OCI-LY7 (cell line): ENCODE results near the gene BCAS4. TPM values are rescaled to one million over a fixed set of nuclear protein-coding genes. Genes with fewer than 3 reads are reported as not detected.

Experiments used
- BruUV-seq: library from RNA; stranded (reverse); fragments of 400-500 nt; replicated peaks from 2 replicates; lab custom pipeline; 2021; lab: Mats Ljungman, UMichigan
- CTCF ChIA-PET: fragments of 300-600 bp; sonication (Branson Sonifier 250); formaldehyde crosslinking; loops from one replicate; lab custom pipeline; 2022; ENCODE audit warnings: antibody characterized with exemption; ENCODE audit not compliant: unreplicated experiment; lab: Charles Lee
- POLR2A ChIA-PET: fragments of 300-600 bp; sonication (Branson Sonifier 250); formaldehyde crosslinking; loops from one replicate; lab custom pipeline; 2022; ENCODE audit warnings: antibody characterized with exemption; lab: Charles Lee
- DNase-seq: peaks from one replicate; pipeline ENCODE4 v3.0.0-alpha.2; 2015; ENCODE audit warnings: low spot score
- H2AFZ ChIP-seq: fragments of 200-600 bp; sonication (generic), shearing (Covaris generic); 2 replicates; pipeline ENCODE4 v1.6.1; 2014; ENCODE audit warnings: mild to moderate bottlenecking, antibody characterized with exemption, low read length, moderate library complexity
- H3K27ac ChIP-seq: fragments of 200-600 bp; sonication (generic); 2 replicates; pipeline ENCODE4 v1.5.1; 2014; ENCODE audit warnings: mixed run types, low read depth, mild to moderate bottlenecking, moderate library complexity, low read length, inconsistent platforms; ENCODE audit not compliant: poor library complexity, severe bottlenecking
- H3K36me3 ChIP-seq: fragments of 200-600 bp; sonication (generic); 2 replicates; pipeline ENCODE4 v1.6.1; 2014; ENCODE audit warnings: mild to moderate bottlenecking, antibody characterized with exemption, low read length, moderate library complexity, mixed read lengths; ENCODE audit not compliant: insufficient read depth
- H3K4me1 ChIP-seq: fragments of 200-600 bp; sonication (generic); 2 replicates; pipeline ENCODE4 v1.5.1; 2014; ENCODE audit warnings: mild to moderate bottlenecking, low read length; ENCODE audit not compliant: insufficient read depth, poor library complexity, severe bottlenecking
- H3K4me2 ChIP-seq: fragments of 200-600 bp; sonication (generic); 2 replicates; pipeline ENCODE4 v1.6.1; 2014; ENCODE audit warnings: mild to moderate bottlenecking, low read length
- H3K4me3 ChIP-seq: fragments of 200-600 bp; sonication (generic); 2 replicates; pipeline ENCODE4 v1.5.1; 2014; ENCODE audit warnings: mild to moderate bottlenecking, low read depth, low read length; ENCODE audit not compliant: poor library complexity, severe bottlenecking
- H3K79me2 ChIP-seq: fragments of 200-600 bp; sonication (generic); 2 replicates; pipeline ENCODE4 v1.6.1; 2016; ENCODE audit warnings: low read depth, mild to moderate bottlenecking, low read length, moderate library complexity, mixed read lengths; ENCODE audit not compliant: insufficient read depth
- H3K9me2 ChIP-seq: fragments of 200-600 bp; sonication (generic); 2 replicates; pipeline ENCODE4 v1.6.1; 2016; ENCODE audit warnings: mild to moderate bottlenecking, low read length, mixed read lengths; ENCODE audit not compliant: insufficient read depth
- H3K9me3 ChIP-seq: fragments of 200-600 bp; sonication (generic); 2 replicates; pipeline ENCODE4 v1.6.1; 2014; ENCODE audit warnings: mild to moderate bottlenecking, mixed run types, low read length, mixed read lengths
- H4K20me1 ChIP-seq: fragments of 200-600 bp; sonication (generic); 2 replicates; pipeline ENCODE4 v1.6.1; 2014; ENCODE audit warnings: mild to moderate bottlenecking, antibody characterized with exemption, low read length, moderate library complexity, mixed read lengths; ENCODE audit not compliant: insufficient read depth
- EZH2phosphoT487 ChIP-seq: fragments of 200-600 bp; sonication (generic); IDR thresholded peaks from 2 replicates; pipeline ENCODE4 v1.6.1; 2018; ENCODE audit warnings: low read depth, borderline replicate concordance, mild to moderate bottlenecking, mixed run types, antibody characterized with exemption, low read length, moderate library complexity, mixed read lengths
- intact Hi-C: fragments of 100-400 bp; cut with micrococcal nuclease; formaldehyde crosslinking; loops from one replicate; pipeline ENCODE4 v1.10.0; 2022; ENCODE audit not compliant: unreplicated experiment
- total RNA-seq, 2 experiments: library from RNA; depleted of rRNA in 1 of 2; stranded (reverse); fragments of >200 nt in 1 of 2; shearing (Covaris generic) in 1 of 2; gene quantifications; 2 replicates each; pipeline ENCODE4 v1.2.3, GENCODE V29; 2014 to 2022
- TF ChIP-seq, protein P1 (sequence below): fragments of 200-600 bp; sonication (generic); conservative IDR thresholded peaks from 2 replicates; pipeline ENCODE4 v1.5.1; 2014; ENCODE audit warnings: mild to moderate bottlenecking, antibody characterized with exemption, low read length, moderate library complexity, mixed read lengths

BCAS4 gene
- total RNA-seq, 2 experiments from 2014 or later = 173 to 181 TPM

DNA sequence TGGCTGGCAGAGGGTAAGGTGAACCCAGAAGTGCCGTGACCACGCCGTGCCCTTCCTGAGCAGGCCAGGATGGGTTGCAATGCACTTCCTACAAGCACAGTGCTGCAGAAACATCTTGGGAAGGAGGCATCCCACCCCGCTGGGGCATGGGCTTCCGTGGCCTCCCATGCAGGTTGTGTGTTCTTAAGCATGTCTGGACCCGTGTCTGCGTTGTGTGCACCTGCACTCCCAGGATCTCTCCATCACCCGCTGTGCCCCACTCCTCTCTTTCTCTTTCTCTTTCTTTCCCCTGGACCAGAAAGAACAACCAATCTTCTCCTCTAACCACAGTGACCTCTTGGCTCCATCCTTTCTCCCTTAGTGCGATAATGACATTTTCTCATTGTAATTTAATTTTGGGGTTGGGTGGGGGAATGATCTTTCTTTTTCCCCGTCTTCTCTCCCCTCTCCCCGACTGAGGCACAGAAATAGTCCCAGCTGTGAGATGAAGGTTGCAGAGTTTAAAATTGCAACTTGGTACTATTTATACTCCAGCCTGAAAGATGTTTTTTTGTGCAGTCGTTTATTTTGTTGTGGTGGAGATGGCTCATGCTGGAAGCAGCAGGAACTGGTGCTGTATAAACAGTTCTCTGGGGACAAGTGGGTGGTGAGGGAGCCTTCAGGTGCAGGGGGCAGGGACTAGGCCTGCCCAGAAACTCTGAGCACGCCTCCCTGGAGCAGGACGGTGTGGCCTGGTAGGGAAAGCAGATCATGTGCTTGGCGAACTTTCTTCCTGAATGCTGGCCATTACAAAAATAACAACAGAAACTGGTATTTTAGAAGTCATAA, 20.5 kb downstream of the BCAS4 start:
- peaks cover 73% of the 10 kb centered on the region for H3K79me2 ChIP-seq
- no TSS peak for BruUV-seq
- H3K36me3 ChIP-seq = peaks cover 34% of the 10 kb centered on the region
- peak overlapping the region; percentile 97 for H3K27ac ChIP-seq
- no peak overlapping the region for H2AFZ ChIP-seq
- H3K4me3 ChIP-seq = peak overlapping the region; percentile 55
- H3K9me3 ChIP-seq = no peaks in the 10 kb centered on the region
- no peak for TF ChIP-seq EZH2phosphoT487
- TF ChIP-seq, protein P1, sequence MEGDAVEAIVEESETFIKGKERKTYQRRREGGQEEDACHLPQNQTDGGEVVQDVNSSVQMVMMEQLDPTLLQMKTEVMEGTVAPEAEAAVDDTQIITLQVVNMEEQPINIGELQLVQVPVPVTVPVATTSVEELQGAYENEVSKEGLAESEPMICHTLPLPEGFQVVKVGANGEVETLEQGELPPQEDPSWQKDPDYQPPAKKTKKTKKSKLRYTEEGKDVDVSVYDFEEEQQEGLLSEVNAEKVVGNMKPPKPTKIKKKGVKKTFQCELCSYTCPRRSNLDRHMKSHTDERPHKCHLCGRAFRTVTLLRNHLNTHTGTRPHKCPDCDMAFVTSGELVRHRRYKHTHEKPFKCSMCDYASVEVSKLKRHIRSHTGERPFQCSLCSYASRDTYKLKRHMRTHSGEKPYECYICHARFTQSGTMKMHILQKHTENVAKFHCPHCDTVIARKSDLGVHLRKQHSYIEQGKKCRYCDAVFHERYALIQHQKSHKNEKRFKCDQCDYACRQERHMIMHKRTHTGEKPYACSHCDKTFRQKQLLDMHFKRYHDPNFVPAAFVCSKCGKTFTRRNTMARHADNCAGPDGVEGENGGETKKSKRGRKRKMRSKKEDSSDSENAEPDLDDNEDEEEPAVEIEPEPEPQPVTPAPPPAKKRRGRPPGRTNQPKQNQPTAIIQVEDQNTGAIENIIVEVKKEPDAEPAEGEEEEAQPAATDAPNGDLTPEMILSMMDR = no peak
- H3K4me1 ChIP-seq = peaks cover 100% of the 10 kb centered on the region
- no peaks in the 10 kb centered on the region for H3K9me2 ChIP-seq
- no peaks in the 10 kb centered on the region for H4K20me1 ChIP-seq
- H3K4me2 ChIP-seq = peak overlapping the region; percentile 75
- DNase-seq = peak; percentile 92
- CTCF ChIA-PET = no interaction called here
- intact Hi-C loops = loop anchor here (1.0 kb wide), 1 partner anchor 15 kb away; no protein-coding TSS in a partner anchor
- POLR2A ChIA-PET = interaction anchor here (1.2 to 15.6 kb wide), 3 partner anchors 9 to 110 kb away, joined by 3 to 230 read pairs (median 4); partner anchors contain the start of gene BCAS4

DNA sequence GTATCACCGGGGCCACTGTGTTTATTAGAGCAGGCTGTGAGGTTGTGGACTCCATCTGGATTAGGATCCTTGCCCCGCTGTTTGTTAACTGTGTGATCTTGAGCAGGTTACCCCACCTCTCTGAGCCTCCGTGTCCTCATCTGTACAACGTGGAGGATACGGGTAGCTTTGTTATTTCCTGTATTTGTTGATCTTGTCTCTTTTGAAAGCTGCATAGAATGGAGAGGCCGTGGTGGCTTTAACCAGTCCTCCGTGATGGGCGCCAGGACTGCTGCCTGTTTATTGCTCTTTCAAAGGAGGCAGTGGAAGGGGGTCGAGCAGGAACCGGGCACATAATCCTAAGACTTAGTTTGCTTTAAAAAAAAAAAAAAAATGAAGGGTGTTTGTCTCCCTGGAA, 22.9 kb downstream of the BCAS4 start:
- peak; percentile 53 for DNase-seq
- POLR2A ChIA-PET = interaction anchor here (0.7 to 15.6 kb wide), 3 partner anchors 19 to 114 kb away, joined by 4 to 230 read pairs (median 6); partner anchors contain the start of genes ADNP and BCAS4
- H3K4me1 ChIP-seq = peaks cover 100% of the 10 kb centered on the region

More for the DNA sequence above, 22.9 kb downstream of the BCAS4 start:
- no peaks in the 10 kb centered on the region for H4K20me1 ChIP-seq
- peaks cover 58% of the 10 kb centered on the region for H3K36me3 ChIP-seq
- no peaks in the 10 kb centered on the region for H3K9me2 ChIP-seq
- peaks cover 73% of the 10 kb centered on the region for H3K79me2 ChIP-seq
- peak overlapping the region; percentile 66 for H3K4me2 ChIP-seq
- H3K27ac ChIP-seq = peak overlapping the region; percentile 97
- H3K9me3 ChIP-seq = no peaks in the 10 kb centered on the region
- TF ChIP-seq EZH2phosphoT487 = no peak
- TF ChIP-seq, protein P1 = no peak
- peak overlapping the region; percentile 6 for H3K4me3 ChIP-seq
- BruUV-seq = TSS peak; percentile 73
- no peak overlapping the region for H2AFZ ChIP-seq
- CTCF ChIA-PET = interaction anchor here (0.8 kb wide), 1 partner anchor 41 kb away, joined by 3 read pairs; no protein-coding TSS in a partner anchor
- intact Hi-C loops = loop anchor here (1.0 to 2.0 kb wide), 6 partner anchors 13 to 112 kb away; partner anchors contain the start of gene BCAS4
